Inflammatory macrophage treated with lipopolysaccharide for 4 hours (primary cell): ENCODE results near the gene SLC39A13.

Source experiments
- DNase-seq: peaks from one replicate; pipeline ENCODE4 v3.0.0-alpha.2; 2020

The SLC39A13 gene

GRCh38 chr11:47407746-47408590, at the start of gene SLC39A13:
Gene SLC39A13, plus strand, starts transcription at chr11:47408590. Its CDS starts 1,505 bp downstream, at chr11:47410095.
- peak; percentile 99 for DNase-seq

GRCh38 chr11:47358731-47359051, 49.7 kb upstream of the SLC39A13 start:
- no peak for DNase-seq

DNA sequence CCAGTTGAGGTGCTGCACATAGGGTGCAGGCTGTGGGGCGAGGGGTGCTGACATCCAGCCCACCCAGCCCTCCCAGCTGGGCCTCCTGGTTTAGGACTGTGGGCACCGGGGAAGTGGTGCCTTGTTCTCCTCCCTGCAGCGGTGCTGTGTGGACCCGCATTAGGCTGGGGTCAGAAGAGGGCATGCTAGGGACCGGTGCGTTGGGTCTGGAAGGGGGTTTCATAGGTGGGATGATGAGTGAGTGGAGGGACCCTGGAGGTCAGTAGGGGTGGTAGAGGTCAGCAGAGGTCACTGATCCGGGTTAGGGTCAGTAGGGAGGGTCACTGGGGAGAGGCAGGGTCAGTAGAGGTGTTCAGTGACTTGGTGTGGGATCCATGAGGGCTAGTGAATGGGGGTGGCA, 49.2 kb upstream of the SLC39A13 start:
- DNase-seq = no peak

- peak; percentile 69 for DNase-seq
Measured at GRCh38 chr11:47359586-47359985, 48.8 kb upstream of the SLC39A13 start.

DNA sequence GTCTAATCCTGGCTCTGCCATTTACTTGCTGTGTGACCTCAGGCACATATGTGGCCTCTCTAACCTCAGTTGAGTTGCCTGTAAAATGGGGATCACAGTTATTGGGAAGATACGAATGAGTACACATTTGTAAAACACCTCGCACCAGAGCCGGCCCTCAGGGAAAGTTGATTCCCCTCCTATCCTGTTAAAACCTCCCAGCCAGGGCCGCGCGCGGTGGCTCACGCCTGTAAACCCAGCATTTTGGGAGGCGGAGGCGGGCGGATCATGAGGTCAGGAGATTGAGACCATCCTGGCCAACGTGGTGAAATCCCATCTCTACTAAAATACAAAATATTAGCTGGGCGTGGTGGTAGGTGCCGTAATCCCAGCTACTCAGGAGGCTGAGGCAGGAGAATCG, 48.0 kb upstream of the SLC39A13 start:
- DNase-seq = no peak

DNA sequence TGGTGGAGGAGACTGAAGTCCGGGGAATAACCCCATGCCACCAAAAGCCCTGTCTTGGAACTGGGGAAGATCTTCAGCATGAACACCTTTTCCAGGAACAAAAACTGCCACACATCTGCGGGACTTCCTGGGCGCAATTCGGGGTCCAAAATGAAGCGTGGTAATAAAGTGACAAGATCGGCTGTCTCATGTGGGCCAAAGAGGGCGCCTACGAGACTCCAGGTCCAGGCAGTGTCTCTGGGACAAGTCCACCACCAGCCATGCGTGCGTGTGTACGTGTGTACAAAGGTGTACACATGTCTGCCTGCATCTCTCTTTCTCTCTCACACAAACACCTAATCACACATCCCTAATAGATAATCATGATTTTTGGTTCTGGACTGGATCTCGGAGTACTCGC, 47.0 kb upstream of the SLC39A13 start:
- DNase-seq = no peak

DNA sequence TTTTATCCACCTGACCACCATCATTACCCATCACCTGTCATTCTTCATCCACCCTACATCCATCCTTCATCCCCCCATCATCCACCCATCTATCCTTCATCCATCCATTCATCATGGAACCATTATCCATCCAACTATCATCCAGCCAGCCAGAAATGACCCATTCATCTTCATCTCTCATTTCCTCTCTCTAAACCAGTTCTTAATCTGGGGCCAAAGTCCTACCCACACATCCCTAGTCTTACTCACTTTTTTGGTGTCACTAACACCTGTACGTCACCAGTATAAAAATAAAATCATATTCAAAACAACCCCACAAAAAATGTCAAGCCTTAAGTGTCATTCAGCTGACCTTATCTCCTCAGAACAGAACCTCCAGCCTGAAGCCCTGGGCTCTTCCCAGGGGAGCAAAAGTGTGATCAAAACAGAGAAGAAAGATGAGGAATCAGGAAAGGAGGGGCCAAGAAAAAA, 42.3 kb upstream of the SLC39A13 start:
- no peak for DNase-seq

DNA sequence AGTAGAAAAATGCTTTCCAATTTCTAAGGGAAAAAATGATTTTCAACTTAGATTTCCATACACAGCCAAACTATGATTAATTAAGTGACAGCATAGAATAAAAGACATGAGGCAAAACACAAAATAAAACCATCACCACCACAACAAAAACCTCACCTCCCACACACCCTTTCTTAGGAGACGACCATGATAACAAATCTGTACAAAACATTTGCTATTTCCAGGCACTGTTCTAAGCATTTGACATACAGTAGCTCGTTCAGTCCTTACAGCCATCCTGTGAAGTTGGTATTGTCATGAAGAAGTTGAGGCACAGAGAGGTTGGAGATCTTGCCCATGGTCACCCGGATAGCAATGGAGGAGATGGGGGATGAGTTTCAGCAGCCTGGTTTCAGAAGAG, 38.7 kb upstream of the SLC39A13 start:
- DNase-seq = no peak

DNA sequence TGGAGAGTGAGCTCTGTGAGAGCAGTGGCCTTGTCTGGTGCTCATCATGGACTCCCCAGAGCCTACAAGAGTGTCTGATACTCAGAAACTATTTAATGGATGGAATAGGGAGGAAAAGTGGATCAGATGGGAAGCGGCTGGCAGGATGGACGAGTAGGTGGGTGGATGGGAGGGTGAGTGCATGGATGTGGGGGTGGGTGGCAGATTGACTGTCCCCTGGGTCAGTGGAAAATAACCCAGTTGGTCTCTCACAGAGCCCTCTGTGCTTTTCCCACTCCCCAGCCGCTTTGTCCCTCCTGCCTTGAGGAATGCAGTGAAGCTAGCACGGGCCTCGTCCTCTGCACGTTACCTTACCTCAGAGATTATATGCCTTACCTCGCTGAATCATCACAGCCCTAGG, 36.0 kb upstream of the SLC39A13 start:
- no peak for DNase-seq

GRCh38 chr11:47373876-47374719, 34.3 kb upstream of the SLC39A13 start:
- DNase-seq = peak; percentile 77

DNA sequence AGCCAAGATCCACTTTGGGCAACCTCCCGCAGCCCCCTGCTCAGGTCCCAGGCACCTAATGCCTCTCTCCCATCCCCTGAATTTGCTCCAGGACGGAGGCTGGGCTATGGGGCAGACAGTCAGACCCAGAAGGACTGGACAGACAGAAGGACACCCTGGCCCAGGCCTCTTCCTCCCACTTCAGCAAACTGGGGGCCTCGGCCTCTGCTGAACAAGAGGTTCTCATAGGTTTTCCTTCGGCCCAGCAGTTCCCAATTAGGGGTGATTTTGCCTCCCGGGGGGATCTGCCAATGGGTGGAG, 33.7 kb upstream of the SLC39A13 start:
- DNase-seq = no peak

- DNase-seq = peak; percentile 53
Measured at GRCh38 chr11:47375020-47375419, 33.4 kb upstream of the SLC39A13 start.

DNA sequence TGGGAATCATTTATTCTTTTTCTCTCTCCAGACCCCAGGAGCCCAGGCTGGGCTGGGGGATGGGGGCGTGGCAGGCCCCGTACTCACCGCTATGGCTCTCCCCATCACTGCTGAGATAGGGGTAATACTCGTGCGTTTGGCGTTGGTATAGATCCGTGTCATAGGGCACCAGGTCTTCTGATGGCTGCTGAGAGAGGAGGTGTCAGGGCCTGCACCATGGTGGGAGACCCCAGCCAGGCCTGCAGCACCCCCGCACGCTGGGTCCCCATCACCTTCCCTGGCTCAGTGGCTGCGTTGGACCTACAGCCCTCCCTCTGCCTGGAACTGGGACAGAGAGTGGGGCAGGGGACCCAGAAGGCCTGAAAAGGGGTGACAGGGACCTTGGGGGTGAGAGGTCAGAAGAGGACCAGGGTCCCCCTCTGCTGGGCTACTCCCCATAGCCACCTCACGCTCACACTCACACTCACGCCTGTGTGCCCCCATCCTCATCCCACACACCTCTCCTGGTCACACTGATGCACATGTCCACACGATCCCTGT, 32.8 kb upstream of the SLC39A13 start:
- DNase-seq = no peak

DNA sequence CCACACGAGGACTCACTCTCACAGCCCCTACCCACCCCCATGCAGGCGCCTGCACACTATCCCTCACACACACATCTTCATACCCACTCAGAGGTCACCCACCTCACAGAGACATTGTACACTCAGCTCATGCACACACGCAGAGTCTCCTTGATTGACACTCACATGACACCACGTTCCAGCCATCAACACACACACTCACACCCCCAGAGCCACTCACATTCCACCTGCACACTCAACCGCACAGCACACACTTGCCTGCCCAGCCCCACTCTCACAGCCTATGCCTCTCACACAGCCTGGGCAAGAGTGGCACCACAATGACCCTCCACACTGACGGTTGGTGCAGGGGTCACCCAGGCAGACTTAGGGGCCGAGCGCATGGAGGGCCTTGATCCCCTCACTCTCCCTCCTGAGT, 32.3 kb upstream of the SLC39A13 start:
- no peak for DNase-seq

DNA sequence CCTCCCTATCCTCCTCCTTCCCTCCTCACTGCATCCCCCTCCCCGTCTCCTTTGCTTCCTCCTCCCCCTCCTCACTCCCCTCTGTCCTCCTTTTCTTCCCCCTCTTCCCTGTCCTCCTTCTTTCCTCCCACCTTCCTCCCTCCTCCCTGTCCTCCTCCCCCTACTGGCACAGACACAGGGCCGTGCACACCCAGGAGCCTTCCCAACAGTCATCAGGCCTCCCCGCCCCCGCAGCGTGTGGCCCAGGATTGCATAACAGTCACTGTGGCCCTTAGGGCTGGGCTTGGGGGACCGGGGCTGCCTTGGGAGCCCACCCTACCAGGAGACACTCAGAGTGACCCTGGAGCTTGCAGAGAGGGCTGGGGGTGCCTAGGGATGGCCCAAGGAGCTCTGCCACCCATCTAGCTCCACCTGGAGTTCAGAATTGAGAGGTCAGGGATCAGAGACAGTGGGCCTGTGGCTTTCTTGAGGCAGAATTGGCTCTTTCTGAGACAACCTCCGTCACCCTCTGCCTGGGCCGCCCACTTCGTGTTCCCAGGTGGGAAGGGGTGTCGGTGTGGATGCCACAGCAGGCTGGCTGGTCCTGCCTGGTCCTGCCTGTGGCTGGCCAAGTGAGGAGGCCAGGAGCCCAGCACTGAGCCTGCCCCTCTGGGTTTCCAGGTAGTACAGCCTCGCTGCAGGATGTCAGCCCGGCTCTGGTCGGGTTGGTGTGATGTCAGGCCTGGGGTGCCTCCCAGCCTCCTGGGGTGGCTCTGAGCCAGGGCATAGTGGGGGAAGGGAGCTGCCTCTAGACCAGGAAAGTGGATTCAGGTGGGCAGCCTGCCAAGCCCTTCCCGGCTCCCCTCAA, 31.6 kb upstream of the SLC39A13 start:
- DNase-seq = peak; percentile 86

- peak; percentile 46 for DNase-seq
Measured at GRCh38 chr11:47377571-47378009, 30.8 kb upstream of the SLC39A13 start.

DNA sequence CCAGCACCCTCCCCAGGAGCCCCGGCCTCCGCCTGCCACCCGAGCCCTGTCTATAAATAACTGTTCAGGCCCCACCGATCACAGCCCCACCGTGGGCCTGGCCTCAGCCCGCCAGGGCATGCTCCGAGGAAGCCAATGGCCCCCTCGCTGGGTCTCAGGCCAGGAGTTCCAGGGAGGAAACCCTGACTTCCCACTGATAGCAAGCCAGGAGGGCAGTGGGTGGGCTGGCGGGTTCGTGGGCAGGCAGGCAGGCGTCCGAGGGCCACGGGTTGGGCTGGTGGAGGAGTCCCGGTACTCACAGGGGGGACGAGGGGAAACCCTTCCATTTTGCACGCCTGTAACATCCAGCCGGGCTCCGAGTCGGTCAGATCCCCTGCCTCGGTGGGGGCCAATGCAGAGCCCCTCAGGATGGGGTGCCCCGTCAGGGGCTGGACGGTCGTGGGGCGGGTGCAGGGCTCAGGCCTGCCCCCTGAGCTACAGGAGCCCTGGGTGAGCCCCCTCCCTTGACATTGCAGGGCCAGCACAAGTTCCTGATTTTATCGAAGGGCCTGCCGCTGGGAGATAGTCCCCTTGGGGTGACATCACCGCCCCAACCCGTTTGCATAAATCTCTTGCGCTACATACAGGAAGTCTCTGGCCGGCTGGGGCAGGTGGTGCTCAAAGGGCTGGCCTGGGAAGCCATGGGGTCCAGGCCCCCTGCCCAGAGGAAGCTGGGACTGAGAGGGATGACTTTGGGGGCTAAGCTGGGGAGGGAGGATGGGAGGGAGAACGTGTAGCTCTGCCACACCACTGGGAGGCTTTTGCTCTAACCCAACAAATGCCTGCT, 30.2 kb upstream of the SLC39A13 start, which contains the start of gene SPI1:
TSS of gene SPI1 (minus strand) at position 538 of the 826 bp plus-strand sequence. CDS start at position 344, 194 bp downstream.
- DNase-seq = peak; percentile 97

- no peak for DNase-seq
Measured at GRCh38 chr11:47378836-47379170, 29.6 kb upstream of the SLC39A13 start.

DNA sequence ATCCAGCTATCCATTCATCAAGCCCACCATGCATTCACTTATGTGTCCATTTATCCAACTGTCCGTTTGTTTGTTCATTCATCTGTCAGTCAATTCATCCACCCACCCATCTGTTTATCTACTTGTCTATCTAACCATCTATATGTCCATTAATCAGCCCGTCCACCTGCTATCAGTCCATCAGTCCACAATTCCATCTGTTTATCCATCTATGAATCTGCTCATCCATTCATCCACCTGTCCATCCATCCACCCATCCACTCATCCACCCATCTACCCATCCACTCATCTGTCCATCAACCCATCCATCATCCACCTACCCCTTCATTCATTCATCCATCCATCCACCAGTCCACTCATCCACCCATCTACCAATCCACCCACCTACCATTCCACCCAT, 29.1 kb upstream of the SLC39A13 start:
- DNase-seq = no peak

DNA sequence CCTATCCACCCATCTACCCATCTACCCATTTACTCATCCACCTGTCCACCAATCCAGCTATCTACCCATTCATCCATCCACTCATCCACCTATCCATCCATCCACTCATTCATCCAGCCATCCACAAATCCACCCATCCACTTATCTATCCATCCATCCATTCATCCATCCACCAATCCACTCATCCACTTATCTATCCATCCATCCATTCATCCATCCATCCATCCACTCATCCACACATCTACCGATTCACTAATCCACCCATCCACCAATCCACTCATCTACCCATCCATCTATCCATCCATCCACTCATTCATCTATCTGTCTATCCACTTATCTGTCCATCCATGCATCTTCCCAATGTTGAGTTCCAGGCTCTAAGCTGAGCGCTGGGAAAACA, 28.3 kb upstream of the SLC39A13 start:
- DNase-seq = no peak

GRCh38 chr11:47383071-47383470, 25.3 kb upstream of the SLC39A13 start:
- DNase-seq = peak; percentile 78

GRCh38 chr11:47384498-47384897, 23.9 kb upstream of the SLC39A13 start:
- DNase-seq = no peak
